H9 (cell line): ENCODE results near the gene RGSL1. TPM values are rescaled to one million over a fixed set of nuclear protein-coding genes. Genes with fewer than 3 reads are reported as not detected.

Source experiments
- DNase-seq: peaks from one replicate; pipeline ENCODE4 v3.0.0-alpha.2; 2017
- H2AFZ ChIP-seq: one replicate; pipeline ENCODE4 v1.6.1; 2013; ENCODE audit warnings: mild to moderate bottlenecking, low read length, control low read depth, moderate library complexity
- H2AK5ac ChIP-seq: 2 replicates; pipeline ENCODE4 v1.6.1; 2013; ENCODE audit warnings: low read length, control low read depth, mixed read lengths; ENCODE audit not compliant: insufficient read length
- H2BK120ac ChIP-seq: one replicate; pipeline ENCODE4 v1.6.1; 2013; ENCODE audit warnings: low read depth, mild to moderate bottlenecking, low read length, control low read depth, inconsistent platforms; ENCODE audit not compliant: poor library complexity, severe bottlenecking
- H2BK12ac ChIP-seq: 2 replicates; pipeline ENCODE4 v1.6.1; 2013; ENCODE audit warnings: low read length, control low read depth, mixed read lengths, low read depth; ENCODE audit not compliant: insufficient read length
- H2BK15ac ChIP-seq: 2 replicates; pipeline ENCODE4 v1.6.1; 2013; ENCODE audit warnings: low read depth, low read length, control low read depth
- H2BK20ac ChIP-seq: one replicate; pipeline ENCODE4 v1.6.1; 2013; ENCODE audit warnings: low read depth, mild to moderate bottlenecking, low read length, control low read depth, inconsistent platforms; ENCODE audit not compliant: poor library complexity, severe bottlenecking
- H2BK5ac ChIP-seq: 2 replicates; pipeline ENCODE4 v1.6.1; 2013; ENCODE audit warnings: low read length, control low read depth, mixed read lengths; ENCODE audit not compliant: insufficient read length
- H3K14ac ChIP-seq: 2 replicates; pipeline ENCODE4 v1.6.1; 2013; ENCODE audit warnings: low read length, control low read depth; ENCODE audit not compliant: insufficient read depth
- H3K18ac ChIP-seq: 2 replicates; pipeline ENCODE4 v1.6.1; 2013; ENCODE audit warnings: low read depth, mild to moderate bottlenecking, mixed read lengths, low read length, control low read depth; ENCODE audit not compliant: insufficient read length
- H3K23ac ChIP-seq: 2 replicates; pipeline ENCODE4 v1.6.1; 2013; ENCODE audit warnings: low read length, control low read depth, mixed read lengths, low read depth; ENCODE audit not compliant: insufficient read length
- H3K23me2 ChIP-seq: 2 replicates; pipeline ENCODE4 v1.6.1; 2013; ENCODE audit warnings: low read depth, mild to moderate bottlenecking, mixed read lengths, low read length, control low read depth; ENCODE audit not compliant: insufficient read length, poor library complexity, severe bottlenecking
- H3K27ac ChIP-seq: 2 replicates; pipeline ENCODE4 v1.5.1; 2013; ENCODE audit warnings: low read length, control low read depth, mixed read lengths, low read depth; ENCODE audit not compliant: insufficient read length
- H3K27me3 ChIP-seq: 2 replicates; pipeline ENCODE4 v1.6.1; 2013; ENCODE audit warnings: low read length, control low read depth, inconsistent platforms; ENCODE audit not compliant: insufficient read depth
- H3K4ac ChIP-seq: 2 replicates; pipeline ENCODE4 v1.6.1; 2013; ENCODE audit warnings: low read depth, mild to moderate bottlenecking, control low read depth, inconsistent platforms, low read length, moderate library complexity
- H3K4me1 ChIP-seq: 2 replicates; pipeline ENCODE4 v1.6.1; 2013; ENCODE audit warnings: low read length, control low read depth, inconsistent platforms; ENCODE audit not compliant: insufficient read depth
- H3K4me2 ChIP-seq: 2 replicates; pipeline ENCODE4 v1.6.1; 2013; ENCODE audit warnings: low read length, control low read depth, mixed read lengths; ENCODE audit not compliant: insufficient read length, insufficient read depth
- H3K56ac ChIP-seq: 2 replicates; pipeline ENCODE4 v1.6.1; 2013; ENCODE audit warnings: low read depth, mild to moderate bottlenecking, mixed read lengths, low read length, control low read depth; ENCODE audit not compliant: insufficient read length
- H3K79me1 ChIP-seq: 2 replicates; pipeline ENCODE4 v1.6.1; 2013; ENCODE audit warnings: low read depth, mild to moderate bottlenecking, moderate library complexity, low read length, control low read depth, inconsistent platforms; ENCODE audit not compliant: insufficient read depth, poor library complexity, severe bottlenecking
- H3K79me2 ChIP-seq: 2 replicates; pipeline ENCODE4 v1.6.1; 2013; ENCODE audit warnings: low read length, control low read depth, inconsistent platforms; ENCODE audit not compliant: insufficient read depth
- H3K9ac ChIP-seq: 2 replicates; pipeline ENCODE4 v1.6.1; 2013; ENCODE audit warnings: low read length, control low read depth, mixed read lengths; ENCODE audit not compliant: insufficient read length; ENCODE audit errors: extremely low read depth
- H3K9me3 ChIP-seq: one replicate; pipeline ENCODE4 v1.6.1; 2013; ENCODE audit warnings: low read depth, low read length, inconsistent platforms; ENCODE audit not compliant: control insufficient read depth
- H3T11ph ChIP-seq: one replicate; pipeline ENCODE4 v1.6.1; 2013; ENCODE audit warnings: mild to moderate bottlenecking, low read length, control low read depth, inconsistent platforms
- H4K20me1 ChIP-seq: one replicate; pipeline ENCODE4 v1.6.1; 2013; ENCODE audit not compliant: control insufficient read depth, insufficient read length, insufficient read depth
- H4K5ac ChIP-seq: 2 replicates; pipeline ENCODE4 v1.6.1; 2013; ENCODE audit warnings: low read depth, mild to moderate bottlenecking, mixed read lengths, low read length, control low read depth; ENCODE audit not compliant: insufficient read length
- H4K8ac ChIP-seq: replicated peaks from 2 replicates; pipeline ENCODE4 v1.6.1; 2013; ENCODE audit warnings: low read length, control low read depth, mixed read lengths, low read depth; ENCODE audit not compliant: insufficient read length
- H4K91ac ChIP-seq: 2 replicates; pipeline ENCODE4 v1.6.1; 2013; ENCODE audit warnings: low read depth, mild to moderate bottlenecking, moderate library complexity, mixed read lengths, low read length, control low read depth; ENCODE audit not compliant: insufficient read length
- H3K27ac Mint-ChIP-seq, 3 experiments: 2 replicates in 2 of 3; 3 replicates in 1 of 3; pipeline ENCODE4 v1.8.0; 2020 to 2021; ENCODE audit warnings: mixed read lengths in 3 of 3, mild to moderate bottlenecking in 1 of 3, moderate library complexity in 1 of 3
- H3K27me3 Mint-ChIP-seq: 2 replicates; pipeline ENCODE4 v1.8.0; 2021; ENCODE audit warnings: low read depth, mild to moderate bottlenecking, moderate library complexity, mixed read lengths
- H3K36me3 Mint-ChIP-seq, 3 experiments: 2 replicates in 2 of 3; 3 replicates in 1 of 3; pipeline ENCODE4 v1.8.0; 2020 to 2021; ENCODE audit warnings: low read depth in 3 of 3, mixed read lengths in 3 of 3; ENCODE audit not compliant: insufficient read depth in 1 of 3
- H3K4me1 Mint-ChIP-seq, 2 experiments: 2 replicates each; pipeline ENCODE4 v1.8.0; 2020; ENCODE audit warnings: mixed read lengths in 2 of 2
- H3K4me3 Mint-ChIP-seq, 2 experiments: 2 replicates in 1 of 2; 3 replicates in 1 of 2; pipeline ENCODE4 v1.8.0; 2020 to 2021; ENCODE audit warnings: mild to moderate bottlenecking in 2 of 2, mixed read lengths in 2 of 2, moderate library complexity in 1 of 2
- H3K9me3 Mint-ChIP-seq, 2 experiments: 2 replicates in 1 of 2; 3 replicates in 1 of 2; pipeline ENCODE4 v1.8.0; 2020; ENCODE audit warnings: mild to moderate bottlenecking in 2 of 2, mixed read lengths in 2 of 2, moderate library complexity in 1 of 2
- CTCF ChIP-seq: fragments of 200-600 bp; sonication (generic); conservative IDR thresholded peaks from 3 replicates; pipeline ENCODE4 v1.8.0; 2021; ENCODE audit warnings: antibody characterized with exemption, mild to moderate bottlenecking
- total RNA-seq: library from RNA; stranded (reverse); gene quantifications from 2 replicates; pipeline ENCODE4 v1.2.1, GENCODE V29; 2021

RGSL1 gene
- total RNA-seq, 1 experiment from 2014 or later: not detected

GRCh38 chr1:182525342-182525741, 75.4 kb downstream of the RGSL1 start:
- Histone ChIP-seq H3K4me2 (no peak overlapping the region), H2BK120ac (no peak overlapping the region), H3K27me3 (no peaks in the 10 kb centered on the region), H3K56ac (no peak overlapping the region), H4K5ac (no peak overlapping the region), H3K9me3 (no peaks in the 10 kb centered on the region), H4K8ac (no peak overlapping the region), H2AFZ (no peak overlapping the region), H2BK15ac (no peak overlapping the region), H3K79me1 (no peaks in the 10 kb centered on the region), H3T11ph (no peak overlapping the region), H3K14ac (no peak overlapping the region), H2AK5ac (no peak overlapping the region), H3K4ac (no peak overlapping the region), H3K23ac (no peak overlapping the region), H3K4me1 (no peaks in the 10 kb centered on the region), H3K79me2 (no peaks in the 10 kb centered on the region), H2BK5ac (no peak overlapping the region), H4K20me1 (no peaks in the 10 kb centered on the region), H2BK12ac (no peak overlapping the region), H3K9ac (no peak overlapping the region), H2BK20ac (no peak overlapping the region), H3K18ac (no peak overlapping the region), H3K27ac (no peak overlapping the region), H4K91ac (no peak overlapping the region), H3K23me2 (no peaks in the 10 kb centered on the region)
- no peak for DNase-seq
- H3K27ac Mint-ChIP-seq: no peak overlapping the region
- no peaks in the 10 kb centered on the region; the same call in 1 of the 2 replicates for H3K27me3 Mint-ChIP-seq
- H3K4me1 Mint-ChIP-seq: no peaks in the 10 kb centered on the region
- H3K4me3 Mint-ChIP-seq: no peak overlapping the region
- no peak for TF ChIP-seq CTCF
- peaks cover 6 to 8% of the 10 kb centered on the region in 2 experiments; a peak in 4 of 5 replicates for H3K9me3 Mint-ChIP-seq
- H3K36me3 Mint-ChIP-seq: peaks cover 0 to 2% (median 0%) of the 10 kb centered on the region in 3 experiments; a peak in 2 of 7 replicates
